HepG2 (cell line): ENCODE data around the gene TRAPPC12. TPM values are rescaled to one million over a fixed set of nuclear protein-coding genes. Genes with fewer than 3 reads are reported as not detected.

Experiments
- AFF4 ChIP-seq: sonication (generic); formaldehyde crosslinking; IDR thresholded peaks from 2 replicates; pipeline ENCODE4 v1.4.0; 2020; ENCODE audit warnings: missing genetic modification reagents
- BRD4 ChIP-seq: sonication (generic); formaldehyde crosslinking; IDR thresholded peaks from 2 replicates; pipeline ENCODE4 v1.4.0; 2020; ENCODE audit warnings: missing genetic modification reagents
- CBFB ChIP-seq: sonication (generic); formaldehyde crosslinking; IDR thresholded peaks from 2 replicates; pipeline ENCODE4 v1.4.0; 2020; ENCODE audit warnings: missing genetic modification reagents
- ETV5 ChIP-seq: IDR thresholded peaks from 2 replicates; pipeline ENCODE4 v1.6.1; 2018; ENCODE audit warnings: missing biosample characterization, missing genetic modification reagents, inconsistent platforms, borderline replicate concordance
- MBD4 ChIP-seq: IDR thresholded peaks from 2 replicates; pipeline ENCODE4 v1.6.1; 2012; ENCODE audit warnings: low read length, inconsistent platforms, borderline replicate concordance
- MLLT10 ChIP-seq: sonication (generic); formaldehyde crosslinking; IDR thresholded peaks from 2 replicates; pipeline ENCODE4 v1.4.0; 2020; ENCODE audit warnings: missing genetic modification reagents
- PAF1 ChIP-seq: IDR thresholded peaks from 2 replicates; pipeline ENCODE4 v1.6.1; 2016; ENCODE audit warnings: missing genetic modification reagents, missing compliant biosample characterization
- PAWR ChIP-seq: sonication (generic); formaldehyde crosslinking; IDR thresholded peaks from 2 replicates; pipeline ENCODE4 v1.4.0; 2020; ENCODE audit warnings: missing genetic modification reagents, mild to moderate bottlenecking, borderline replicate concordance
- PBX2 ChIP-seq: IDR thresholded peaks from 2 replicates; pipeline ENCODE4 v1.6.1; 2016; ENCODE audit warnings: control low read depth
- PRDM4 ChIP-seq: sonication (generic); formaldehyde crosslinking; IDR thresholded peaks from 2 replicates; pipeline ENCODE4 v1.9.0; 2021; ENCODE audit warnings: missing genetic modification reagents, borderline replicate concordance
- RBM22 ChIP-seq: fragments of 200-400 bp; formaldehyde crosslinking; optimal IDR thresholded peaks from 2 replicates; pipeline ENCODE3; 2017; ENCODE audit warnings: mild to moderate bottlenecking, low read length, moderate library complexity
- RFXANK ChIP-seq: IDR thresholded peaks from 2 replicates; pipeline ENCODE4 v1.6.1; 2016
- SPEN ChIP-seq: sonication (generic); formaldehyde crosslinking; IDR thresholded peaks from 2 replicates; pipeline ENCODE4 v1.5.1; 2020; ENCODE audit warnings: low read depth, mild to moderate bottlenecking, missing genetic modification reagents
- TAF1 ChIP-seq: sonication (generic); formaldehyde crosslinking; IDR thresholded peaks from 2 replicates; pipeline ENCODE4 v1.4.0; 2020; ENCODE audit warnings: missing genetic modification reagents
- TCF7 ChIP-seq: sonication (generic); IDR thresholded peaks from 2 replicates; pipeline ENCODE4 v1.6.1; 2016; ENCODE audit warnings: antibody characterized with exemption, low read depth
- TMF1 ChIP-seq: sonication (generic); formaldehyde crosslinking; IDR thresholded peaks from 2 replicates; pipeline ENCODE4 v1.8.1; 2022; ENCODE audit warnings: low read depth, missing genetic modification reagents
- TP53 ChIP-seq: sonication (generic); formaldehyde crosslinking; conservative IDR thresholded peaks from 2 replicates; pipeline ENCODE4 v1.4.0; 2020; ENCODE audit warnings: missing genetic modification reagents
- ZBTB34 ChIP-seq: sonication (generic); formaldehyde crosslinking; IDR thresholded peaks from 2 replicates; pipeline ENCODE4 v1.8.0; 2022; ENCODE audit warnings: mild to moderate bottlenecking, missing genetic modification reagents
- ZNF234 ChIP-seq: sonication (generic); formaldehyde crosslinking; conservative IDR thresholded peaks from 2 replicates; pipeline ENCODE4 v1.5.1; 2020; ENCODE audit warnings: mild to moderate bottlenecking, missing genetic modification reagents
- ZNF333 ChIP-seq: sonication (generic); formaldehyde crosslinking; IDR thresholded peaks from 2 replicates; pipeline ENCODE4 v1.4.0; 2020; ENCODE audit warnings: mild to moderate bottlenecking, missing genetic modification reagents, borderline replicate concordance
- ZNF484 ChIP-seq: sonication (generic); formaldehyde crosslinking; IDR thresholded peaks from 2 replicates; pipeline ENCODE4 v1.5.1; 2020; ENCODE audit warnings: mild to moderate bottlenecking, low read depth, missing genetic modification reagents, borderline replicate concordance
- ZNF496 ChIP-seq: sonication (generic); formaldehyde crosslinking; IDR thresholded peaks from 2 replicates; pipeline ENCODE4 v1.8.1; 2023; ENCODE audit warnings: mild to moderate bottlenecking, moderate library complexity, missing genetic modification reagents; ENCODE audit not compliant: insufficient replicate concordance
- ZNF629 ChIP-seq: sonication (generic); formaldehyde crosslinking; conservative IDR thresholded peaks from 2 replicates; pipeline ENCODE4 v1.5.0; 2020; ENCODE audit warnings: missing genetic modification reagents
- polyA plus RNA-seq, 8 experiments: library from polyadenylated mRNA; depleted of rRNA in 3 of 8; stranded (reverse) in 7 of 8; unstranded in 1 of 8; fragments of >200 nt; fragmentation: Illumina TruSeq in 4 of 8; extraction: Trizol in 4 of 8; gene quantifications; 2 replicates each; pipeline versions ENCODE4 v1.2.1 to v1.2.3, GENCODE V29; 2011 to 2016; ENCODE audit warnings: low read depth in 4 of 8, missing spikeins in 1 of 8, mixed read lengths in 1 of 8; ENCODE audit not compliant: insufficient read depth in 1 of 8
- total RNA-seq, 5 experiments: library from RNA; depleted of rRNA; stranded (reverse); fragments of >200 nt; fragmentation: Illumina TruSeq; extraction: Trizol; gene quantifications; 2 replicates each; pipeline ENCODE4 v1.2.3, GENCODE V29; 2016; ENCODE audit warnings: low read depth in 1 of 5

TRAPPC12 gene
- total and polyA plus RNA-seq, 2 of the 13 experiments (the other 11 are each of a cell fraction or from before 2014, with no cell fraction given) = 46.4 to 97.7 TPM

- TF ChIP-seq RFXANK (CRISPR knock-in tag) (0 out of 2 replicates have a peak, but pooled peaks have one; percentile 81), ZNF484 (no peak), RBM22 (peak; percentile 18), PRDM4 (CRISPR knock-in tag) (no peak), TCF7 (peak; percentile 59; the same call in 1 of the 2 replicates), MBD4 (no peak), TMF1 (CRISPR knock-in tag) (no peak), PBX2 (CRISPR knock-in tag) (peak; percentile 84), CBFB (peak; percentile 75; the same call in 1 of the 2 replicates), AFF4 (no peak), ZNF234 (no peak), MLLT10 (CRISPR knock-in tag) (no peak), TP53 (CRISPR knock-in tag) (no peak), ZNF629 (CRISPR knock-in tag) (peak; percentile 96), BRD4 (0 out of 2 replicates have a peak, but pooled peaks have one; percentile 70), TAF1 (CRISPR knock-in tag) (0 out of 2 replicates have a peak, but pooled peaks have one; percentile 28), PAWR (0 out of 2 replicates have a peak, but pooled peaks have one; percentile 67), ETV5 (CRISPR knock-in tag) (peak; percentile 50; the same call in 1 of the 2 replicates), ZNF333 (no peak), SPEN (CRISPR knock-in tag) (no peak), ZNF496 (no peak), ZBTB34 (CRISPR knock-in tag) (no peak), PAF1 (CRISPR knock-in tag) (no peak)
These were observed 86.5 kb downstream of the TRAPPC12 start (continued) for GRCh38 chr2:3465844-3466481.
